NT2/D1 (cell line): ENCODE results near the gene ZNF101.
"Not testable (repeated sequence)": the region's sequence is repeated elsewhere in the genome, so short reads cannot be mapped to it uniquely, and the experiment has no call there.

Source experiments
- DNase-seq: peaks from one replicate; pipeline ENCODE4 v3.0.0-alpha.2; 2011; ENCODE audit warnings: low read depth, low spot score
- H3K27me3 ChIP-seq: 2 replicates; pipeline ENCODE4 v1.6.0; 2011; ENCODE audit warnings: mild to moderate bottlenecking; ENCODE audit not compliant: insufficient read length, insufficient read depth
- H3K36me3 ChIP-seq: 2 replicates; pipeline ENCODE4 v1.6.1; 2011; ENCODE audit warnings: mild to moderate bottlenecking, low read length, mixed read lengths; ENCODE audit not compliant: insufficient read depth, insufficient read length
- H3K4me1 ChIP-seq: 2 replicates; pipeline ENCODE4 v1.5.1; 2011; ENCODE audit not compliant: insufficient read depth, insufficient read length
- H3K4me3 ChIP-seq: 2 replicates; pipeline ENCODE4 v1.5.1; 2011; ENCODE audit warnings: low read depth; ENCODE audit not compliant: insufficient read length
- H3K9ac ChIP-seq: 2 replicates; pipeline ENCODE4 v1.6.0; 2011; ENCODE audit warnings: low read depth; ENCODE audit not compliant: insufficient read length
- H3K9me3 ChIP-seq: 2 replicates; pipeline ENCODE4 v1.5.1; 2011; ENCODE audit warnings: mild to moderate bottlenecking, low read length; ENCODE audit not compliant: insufficient read depth
- SUZ12 ChIP-seq: IDR thresholded peaks from 2 replicates; pipeline ENCODE4 v1.6.1; 2011; ENCODE audit not compliant: insufficient read length, insufficient read depth; ENCODE audit errors: extremely low read depth
- YY1 ChIP-seq: IDR thresholded peaks from 2 replicates; pipeline ENCODE4 v1.6.1; 2011; ENCODE audit not compliant: insufficient read length, insufficient read depth
- ZNF274 ChIP-seq: IDR thresholded peaks from 2 replicates; pipeline ENCODE4 v1.6.1; 2011; ENCODE audit warnings: mild to moderate bottlenecking, low read depth, low read length

The ZNF101 gene

GRCh38 chr19:19670070-19670551 lies 1.5 kb downstream of the ZNF101 start:
- TF ChIP-seq YY1 (no peak), SUZ12 (no peak), ZNF274 (no peak)
- H3K27me3 ChIP-seq, result no peaks in the 10 kb centered on the region
- H3K4me3 ChIP-seq, result peak overlapping the region; percentile 97
- H3K4me1 ChIP-seq, result peaks cover 2% of the 10 kb centered on the region
- H3K9ac ChIP-seq, result peak overlapping the region; percentile 57
- H3K9me3 ChIP-seq, result no peaks in the 10 kb centered on the region
- H3K36me3 ChIP-seq, result peaks cover 25% of the 10 kb centered on the region
- peak; percentile 48 for DNase-seq

DNA sequence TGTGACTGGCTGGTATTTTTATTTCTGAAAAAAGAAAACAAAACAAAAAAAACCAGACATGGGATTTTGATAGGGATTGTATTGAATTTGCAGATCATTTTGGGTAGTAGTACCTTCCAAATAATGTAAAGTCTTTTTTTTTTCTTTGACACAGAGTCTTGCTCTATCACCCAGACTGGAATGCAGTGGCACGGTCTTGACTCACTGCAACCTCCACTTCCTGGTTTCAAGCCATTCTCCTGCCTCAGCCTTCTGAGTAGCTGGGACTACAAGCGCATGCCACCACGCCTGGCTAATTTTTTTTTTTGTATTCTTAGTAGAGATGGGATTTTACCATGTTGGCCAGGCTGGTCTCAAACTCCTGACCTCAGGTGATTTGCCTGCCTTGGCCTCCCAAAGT lies 4.2 kb downstream of the ZNF101 start:
- Histone ChIP-seq H3K4me3 (no peak overlapping the region), H3K27me3 (no peaks in the 10 kb centered on the region), H3K36me3 (peaks cover 51% of the 10 kb centered on the region), H3K4me1 (peaks cover 2% of the 10 kb centered on the region), H3K9me3 (peaks cover 19% of the 10 kb centered on the region; the same call in 1 of the 2 replicates), H3K9ac (no peak overlapping the region)
- TF ChIP-seq YY1 (no peak), ZNF274 (no peak), SUZ12 (no peak)
- DNase-seq, result no peak

DNA sequence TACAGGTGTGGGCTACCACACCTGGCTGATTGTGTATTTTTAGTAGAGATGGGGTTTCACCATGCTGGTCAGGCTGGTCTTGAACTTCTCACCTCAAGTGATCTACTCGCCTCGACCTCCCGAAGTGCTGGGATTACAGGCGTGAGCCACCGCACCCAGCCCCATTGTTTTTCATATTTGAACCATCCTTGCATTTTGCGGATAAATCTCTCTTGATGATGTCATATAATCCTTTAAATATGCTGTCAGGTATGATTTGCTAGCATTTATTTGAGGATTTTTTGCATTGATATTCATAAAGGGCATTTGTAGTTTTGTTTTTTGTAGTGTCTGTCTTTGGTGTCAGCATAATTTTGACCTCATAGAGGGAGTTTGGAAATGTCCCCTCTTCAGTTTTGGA lies 5.7 kb downstream of the ZNF101 start:
- Histone ChIP-seq H3K36me3 (peaks cover 65% of the 10 kb centered on the region), H3K27me3 (no peaks in the 10 kb centered on the region), H3K4me1 (no peaks in the 10 kb centered on the region), H3K4me3 (no peak overlapping the region), H3K9ac (no peak overlapping the region), H3K9me3 (peaks cover 34% of the 10 kb centered on the region)
- DNase-seq, result no peak
- TF ChIP-seq SUZ12 (no peak), ZNF274 (no peak), YY1 (no peak)

DNA sequence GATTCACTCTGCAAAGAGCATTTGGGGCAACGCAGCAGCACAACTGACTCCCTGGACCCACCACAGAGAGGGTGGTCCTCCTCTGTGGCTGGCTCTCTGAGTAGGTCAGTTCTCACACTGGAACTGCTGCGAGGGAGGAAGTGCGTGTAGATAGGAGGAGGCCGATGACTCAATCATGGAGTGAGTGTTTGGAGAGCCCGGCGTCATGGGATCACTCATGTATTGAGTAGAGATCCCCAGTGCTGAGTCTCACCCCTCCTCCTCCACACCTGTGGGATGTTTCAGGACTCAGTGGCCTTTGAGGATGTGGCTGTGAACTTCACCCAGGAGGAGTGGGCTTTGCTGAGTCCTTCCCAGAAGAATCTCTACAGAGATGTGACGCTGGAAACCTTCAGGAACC lies 8.9 kb downstream of the ZNF101 start:
- H3K9ac ChIP-seq, result no peak overlapping the region
- peaks cover 45% of the 10 kb centered on the region for H3K9me3 ChIP-seq
- H3K4me3 ChIP-seq, result no peak overlapping the region
- DNase-seq, result no peak
- no peaks in the 10 kb centered on the region for H3K4me1 ChIP-seq
- H3K36me3 ChIP-seq, result peaks cover 82% of the 10 kb centered on the region
- H3K27me3 ChIP-seq, result no peaks in the 10 kb centered on the region
- TF ChIP-seq SUZ12, result no peak
- no peak for TF ChIP-seq YY1
- no peak for TF ChIP-seq ZNF274

GRCh38 chr19:19679176-19680073 lies 10.8 kb downstream of the ZNF101 start:
- Histone ChIP-seq H3K9ac (no peak overlapping the region), H3K4me3 (no peak overlapping the region), H3K36me3 (peaks cover 80% of the 10 kb centered on the region), H3K4me1 (no peaks in the 10 kb centered on the region), H3K27me3 (no peaks in the 10 kb centered on the region), H3K9me3 (peaks cover 45% of the 10 kb centered on the region)
- TF ChIP-seq ZNF274 (peak; percentile 25; the same call in 1 of the 2 replicates), YY1 (no peak)
- no peak for DNase-seq

- H3K9ac ChIP-seq, DNase-seq, H3K4me3 ChIP-seq, H3K27me3 ChIP-seq, H3K4me1 ChIP-seq, H3K9me3 ChIP-seq: not testable (repeated sequence)
- H3K36me3 ChIP-seq, result peaks cover 17% of the 10 kb centered on the region
These were observed 17.5 kb downstream of the ZNF101 start for GRCh38 chr19:19686119-19686518.

- DNase-seq, result no peak
- no peak overlapping the region for H3K9ac ChIP-seq
- TF ChIP-seq ZNF274, result no peak
- TF ChIP-seq YY1, result no peak
- no peak for TF ChIP-seq SUZ12
- no peaks in the 10 kb centered on the region for H3K4me1 ChIP-seq
- no peak overlapping the region for H3K4me3 ChIP-seq
- no peaks in the 10 kb centered on the region for H3K27me3 ChIP-seq
- H3K36me3 ChIP-seq, result peaks cover 12% of the 10 kb centered on the region
- H3K9me3 ChIP-seq, result no peaks in the 10 kb centered on the region
These were observed 17.9 kb downstream of the ZNF101 start for GRCh38 chr19:19686580-19686979.

DNA sequence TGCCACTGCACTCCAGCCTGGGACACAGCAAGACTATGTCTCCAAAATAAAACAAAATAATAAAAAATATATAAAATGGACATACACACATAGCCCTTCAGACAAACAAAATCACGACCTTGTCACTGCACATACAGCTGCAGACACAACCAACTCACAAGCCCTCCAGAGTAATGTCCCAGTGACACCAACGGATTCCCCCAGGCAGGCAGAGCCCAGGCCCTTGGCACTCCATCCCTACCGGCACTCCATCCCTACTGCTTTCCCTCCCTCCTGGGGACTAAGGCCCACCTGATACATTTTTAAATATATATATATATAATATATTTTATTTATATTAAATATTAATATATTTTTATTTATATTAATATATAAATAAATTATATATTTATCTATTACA lies 18.5 kb downstream of the ZNF101 start:
- Histone ChIP-seq H3K36me3 (peaks cover 7% of the 10 kb centered on the region), H3K9ac (no peak overlapping the region), H3K4me1 (no peaks in the 10 kb centered on the region), H3K9me3 (no peaks in the 10 kb centered on the region), H3K4me3 (no peak overlapping the region), H3K27me3 (no peaks in the 10 kb centered on the region)
- TF ChIP-seq SUZ12, result no peak
- no peak for DNase-seq

- H3K4me3 ChIP-seq, H3K4me1 ChIP-seq, H3K9ac ChIP-seq, H3K27me3 ChIP-seq, H3K9me3 ChIP-seq, DNase-seq, H3K36me3 ChIP-seq: not testable (repeated sequence)
These were observed 20.4 kb downstream of the ZNF101 start for GRCh38 chr19:19689023-19689422.
